Activated CD8-positive, alpha-beta memory T cell treated with anti-CD3 and anti-CD28 coated beads for 24 hours (primary cell): ENCODE results near the gene SPINT2.

Experiments used
- DNase-seq: peaks from one replicate; pipeline ENCODE4 v3.0.0-alpha.2; 2020

The SPINT2 gene

DNA sequence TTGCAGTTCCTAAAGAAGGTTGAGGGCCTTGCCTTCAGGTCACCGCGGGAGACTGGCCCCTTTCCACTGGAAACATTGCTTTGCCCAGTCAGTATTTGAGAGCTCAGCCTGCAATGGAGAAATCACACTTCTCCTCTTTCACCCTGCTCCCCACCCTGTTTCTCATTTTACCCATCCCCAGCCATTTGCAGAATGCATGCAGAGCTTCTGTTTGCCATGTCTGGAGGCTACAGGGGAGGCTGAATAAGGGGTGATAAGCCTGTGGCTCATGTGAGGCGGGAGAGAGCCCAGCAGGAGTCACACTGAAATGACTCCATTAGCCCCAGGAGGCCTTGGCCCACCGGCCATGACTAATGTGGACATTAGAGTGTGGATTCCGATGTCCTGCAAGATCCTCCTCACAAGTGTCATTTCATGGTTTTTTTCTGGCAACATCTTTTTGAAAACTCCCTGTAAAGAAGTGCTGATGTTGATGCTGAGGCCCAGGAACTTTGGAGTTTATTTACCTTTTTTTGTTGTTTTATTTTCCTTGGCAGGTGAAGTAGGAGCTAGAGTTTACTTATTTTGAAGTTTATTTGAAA lies 6.3 kb downstream of the SPINT2 start:
- no peak for DNase-seq

DNA sequence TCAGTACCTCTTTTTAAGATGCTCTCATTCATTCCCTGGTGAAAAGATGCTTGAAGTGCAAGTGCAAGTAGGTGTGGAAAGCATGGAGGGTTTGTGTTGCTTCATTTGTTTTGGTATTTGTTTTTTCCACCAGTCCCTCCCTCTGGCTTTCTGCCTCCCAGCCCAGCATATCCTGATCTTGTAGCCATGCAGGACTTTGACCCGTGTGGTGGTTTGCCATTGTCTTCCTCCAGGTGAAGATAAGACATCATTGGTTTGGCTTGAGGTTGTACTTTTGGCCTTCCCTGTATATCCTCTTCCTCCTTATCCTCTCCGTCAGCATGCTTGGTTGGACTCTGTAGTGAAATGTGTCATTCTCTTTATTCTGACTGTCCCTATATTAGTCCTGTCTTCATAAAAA lies 9.1 kb downstream of the SPINT2 start:
- DNase-seq: no peak

DNA sequence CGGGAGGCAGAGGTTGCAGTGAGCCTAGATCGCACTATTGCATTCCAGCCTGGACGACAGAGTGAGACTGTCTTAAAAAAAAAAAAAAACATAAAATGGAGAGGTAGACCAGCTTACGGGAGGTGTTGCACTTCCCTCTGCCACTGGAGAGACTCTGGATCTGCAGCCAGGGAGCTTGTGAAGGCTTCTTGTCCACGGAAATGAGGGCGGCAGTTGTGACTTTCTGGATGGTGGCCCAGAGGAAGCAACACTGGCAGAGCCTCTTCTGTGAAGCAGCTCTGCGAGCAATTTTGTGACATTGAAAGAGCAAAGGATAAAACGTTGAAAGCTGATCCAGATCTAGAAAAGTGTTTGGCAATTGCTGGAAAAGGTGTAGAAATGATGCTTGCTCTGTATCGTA lies 10.4 kb downstream of the SPINT2 start:
- no peak for DNase-seq

DNA sequence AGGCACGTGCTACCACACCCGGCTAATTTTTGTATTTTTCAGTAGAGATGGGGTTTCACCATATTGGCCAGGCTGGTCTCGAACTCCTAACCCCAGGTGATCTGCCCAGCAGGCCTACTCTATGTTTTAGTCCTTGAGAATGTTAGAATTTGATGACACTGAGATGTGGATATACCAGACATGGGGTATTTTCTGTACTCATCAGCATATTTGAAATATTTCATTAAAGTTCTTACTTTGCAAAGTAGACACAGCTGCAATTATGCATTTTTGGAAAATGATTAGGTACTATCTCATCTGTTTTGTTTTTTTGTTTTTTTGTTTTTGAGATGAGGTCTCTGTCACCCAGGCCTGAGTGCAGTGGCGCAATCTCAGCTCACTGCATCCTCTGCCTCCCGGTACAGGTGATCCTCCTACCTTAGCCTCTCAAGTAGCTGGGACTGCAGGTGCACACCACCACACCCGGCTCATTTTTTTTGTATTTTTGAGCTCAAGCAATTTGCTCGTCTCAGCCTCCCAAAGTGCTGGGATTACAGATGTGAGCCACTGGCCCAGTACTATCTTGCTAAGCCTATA lies 12.7 kb downstream of the SPINT2 start:
- no peak for DNase-seq

DNA sequence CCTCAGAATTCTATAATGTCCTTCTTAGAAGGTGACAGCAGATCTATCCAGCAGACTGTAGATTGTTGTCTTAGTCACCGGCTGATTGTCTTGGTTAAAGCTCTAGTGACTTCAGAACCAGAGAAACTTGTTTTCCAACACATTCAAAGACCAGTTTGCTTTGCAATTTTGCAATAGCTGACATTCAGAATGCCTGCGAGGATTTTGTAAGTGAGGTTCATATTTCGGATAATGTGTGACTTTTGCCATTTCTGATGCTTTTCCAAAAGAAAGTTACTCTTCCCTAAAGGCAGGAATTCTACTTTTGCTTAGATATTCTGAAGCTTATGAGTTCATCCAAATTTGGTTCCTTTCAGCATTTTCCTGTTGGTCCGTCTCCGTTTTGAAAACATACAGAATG lies 13.2 kb downstream of the SPINT2 start:
- DNase-seq: no peak

DNA sequence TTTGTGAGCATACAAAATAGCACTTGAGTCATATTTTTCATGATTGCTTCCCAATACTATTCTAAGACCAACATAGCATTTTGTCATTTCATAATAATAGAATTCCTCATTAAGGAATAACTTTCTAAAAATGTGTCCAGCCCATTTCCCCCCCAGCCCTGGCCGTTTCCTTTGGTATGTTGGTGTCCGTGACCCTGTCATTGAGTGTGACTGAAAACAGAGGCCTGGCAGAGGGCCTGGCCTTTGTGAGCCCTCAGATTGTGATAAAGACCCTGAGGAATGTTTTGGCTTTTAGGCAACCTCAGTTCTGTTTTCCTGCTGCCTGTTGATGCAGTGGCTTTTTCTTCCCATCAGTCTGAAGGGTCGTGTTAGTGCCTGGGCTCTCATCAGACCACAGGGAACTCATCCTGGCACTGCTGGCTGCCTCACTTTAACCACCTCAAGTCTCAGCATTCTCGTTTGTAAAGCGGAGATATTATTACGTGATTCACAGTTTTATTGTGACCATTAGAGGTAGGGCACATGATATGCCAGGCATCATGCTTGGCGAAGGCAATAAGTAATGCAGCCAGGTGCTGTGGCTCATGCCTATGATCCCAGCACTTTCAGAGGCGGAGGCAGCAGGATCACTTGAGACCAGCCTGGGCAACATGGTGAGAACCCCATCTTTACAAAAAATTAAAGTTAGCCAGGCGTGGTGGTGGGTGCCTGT lies 13.8 kb downstream of the SPINT2 start:
- no peak for DNase-seq

DNA sequence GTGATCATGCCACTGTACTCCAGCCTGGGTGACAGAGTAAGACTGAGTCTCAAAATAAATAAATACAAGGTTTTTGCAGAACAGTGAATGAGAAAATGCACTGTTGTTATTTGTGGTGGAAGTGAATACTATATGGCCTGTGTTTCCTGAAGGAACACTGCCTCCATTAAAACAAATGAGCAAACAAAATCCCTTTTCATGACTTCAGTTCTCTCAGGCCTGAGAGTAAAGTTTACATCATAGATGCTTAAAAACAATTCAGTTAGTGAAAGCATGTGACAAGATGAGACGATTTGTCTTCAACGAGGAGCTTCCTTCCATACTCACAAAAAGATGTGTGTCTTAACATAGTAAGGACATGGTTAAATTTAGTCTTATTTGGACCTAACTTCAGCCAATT lies 14.4 kb downstream of the SPINT2 start:
- DNase-seq: no peak

DNA sequence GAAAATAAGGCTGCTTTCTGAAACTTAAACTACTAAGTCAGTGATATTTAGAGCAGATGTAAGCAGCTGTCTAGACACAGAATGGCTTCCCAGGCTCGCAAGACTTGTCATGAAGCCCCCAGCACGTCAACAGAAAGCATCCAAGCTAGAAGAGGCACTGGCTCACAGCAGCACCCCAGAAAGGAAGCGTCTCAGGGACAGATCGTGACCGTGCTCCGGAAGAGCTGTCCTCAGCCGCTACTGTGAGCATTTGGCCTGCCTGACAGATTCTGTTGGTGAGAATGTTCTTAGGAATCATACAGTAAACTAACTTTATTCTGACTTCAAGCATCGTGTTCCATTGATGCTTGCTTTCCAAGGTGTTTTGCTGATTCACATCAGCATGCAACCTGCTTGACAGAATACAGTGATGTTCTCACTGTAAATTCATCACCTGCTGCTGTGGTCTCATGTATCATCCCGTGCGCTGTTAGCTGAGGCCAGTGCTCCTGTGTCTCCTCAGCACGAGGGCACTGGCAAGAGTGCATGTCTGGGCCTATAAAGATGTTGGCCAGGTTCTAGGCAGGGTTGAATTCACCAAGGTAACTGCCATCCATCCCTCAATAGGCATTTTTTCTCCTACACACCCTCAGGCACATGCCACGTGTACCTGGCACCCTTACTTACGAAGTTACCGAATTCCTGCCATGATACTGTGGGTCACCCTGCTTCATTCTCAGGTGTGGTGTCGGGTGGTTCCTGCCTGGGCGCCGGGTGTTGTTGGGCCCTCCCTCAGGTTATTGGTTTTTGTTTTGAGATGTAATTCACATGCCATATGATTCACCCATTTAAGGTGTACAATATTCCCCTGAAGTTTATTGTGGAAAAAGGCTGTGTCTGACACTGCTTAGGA lies 15.9 kb downstream of the SPINT2 start:
- DNase-seq: no peak

DNA sequence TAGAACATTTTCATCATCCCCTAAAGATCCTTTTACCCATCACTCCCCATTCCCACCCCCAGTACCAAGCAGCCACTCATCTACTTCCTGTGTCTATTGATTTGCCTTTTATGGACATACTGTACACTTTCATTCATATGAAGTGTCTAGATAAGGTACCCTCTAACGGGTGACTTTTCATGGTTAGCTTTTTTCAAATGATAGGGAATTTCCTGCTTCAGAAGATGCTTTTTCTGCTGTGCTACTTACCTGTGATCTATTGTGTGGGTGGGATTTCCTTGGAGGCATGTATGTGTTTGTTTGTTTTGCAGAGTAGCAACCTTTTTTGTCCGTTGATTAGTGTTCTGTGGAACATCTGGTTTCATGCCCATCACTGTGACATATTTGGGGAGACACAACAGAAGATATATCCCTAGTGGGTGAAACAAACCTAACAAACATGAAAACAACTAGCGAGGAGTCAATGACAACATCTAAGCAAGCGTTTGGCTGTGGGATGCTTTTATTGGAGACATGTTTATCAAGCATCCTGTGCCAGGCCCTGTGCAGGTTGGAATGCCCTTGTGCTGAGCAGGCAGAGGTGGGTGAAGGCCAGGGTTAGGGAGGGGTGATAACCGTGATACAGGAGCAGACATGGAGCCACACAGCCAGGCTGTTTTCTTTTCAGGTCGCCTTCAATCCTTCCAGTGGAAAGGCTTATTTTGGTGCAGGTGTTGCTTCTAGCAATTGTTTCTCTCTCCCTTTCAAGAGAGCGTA lies 17.6 kb downstream of the SPINT2 start:
- no peak for DNase-seq

DNA sequence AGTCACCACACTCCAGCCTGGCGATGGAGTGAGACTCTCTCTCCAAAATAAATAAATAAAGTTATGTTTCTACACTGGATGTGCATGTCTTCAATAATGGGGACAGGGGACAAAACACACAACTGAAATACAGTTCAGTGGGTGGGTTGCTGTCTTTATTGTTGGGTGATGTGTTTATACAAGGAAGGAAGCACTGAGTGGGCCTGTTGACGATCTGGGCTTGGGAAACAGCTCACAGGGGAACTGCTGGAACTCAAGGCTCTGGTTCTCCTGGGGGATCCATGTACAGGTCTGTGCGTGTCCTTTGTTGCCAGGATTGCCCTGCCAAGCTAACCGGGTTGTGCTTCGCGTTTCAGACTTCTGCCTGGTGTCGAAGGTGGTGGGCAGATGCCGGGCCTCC lies 18.9 kb downstream of the SPINT2 start:
- DNase-seq: no peak

DNA sequence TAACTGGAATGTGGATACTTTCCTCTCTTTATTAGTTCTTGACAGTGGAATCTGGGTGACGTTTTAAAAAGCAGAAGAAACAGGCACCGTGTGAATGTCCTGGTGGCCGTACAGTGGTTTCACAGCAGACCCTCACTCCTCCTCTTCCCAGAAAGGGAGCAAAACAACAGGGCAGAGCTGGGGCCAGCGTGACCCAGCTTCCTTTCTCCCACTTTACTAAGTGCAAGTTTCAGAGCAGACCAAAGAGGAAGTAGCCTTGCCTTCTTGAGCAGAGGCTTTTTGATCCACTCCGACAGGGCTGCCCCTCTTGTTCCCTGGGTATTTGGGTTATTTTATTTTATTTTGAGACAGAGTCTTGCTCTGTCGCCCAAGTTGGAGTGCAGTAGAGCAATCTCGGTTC lies 20.0 kb downstream of the SPINT2 start:
- DNase-seq: no peak

DNA sequence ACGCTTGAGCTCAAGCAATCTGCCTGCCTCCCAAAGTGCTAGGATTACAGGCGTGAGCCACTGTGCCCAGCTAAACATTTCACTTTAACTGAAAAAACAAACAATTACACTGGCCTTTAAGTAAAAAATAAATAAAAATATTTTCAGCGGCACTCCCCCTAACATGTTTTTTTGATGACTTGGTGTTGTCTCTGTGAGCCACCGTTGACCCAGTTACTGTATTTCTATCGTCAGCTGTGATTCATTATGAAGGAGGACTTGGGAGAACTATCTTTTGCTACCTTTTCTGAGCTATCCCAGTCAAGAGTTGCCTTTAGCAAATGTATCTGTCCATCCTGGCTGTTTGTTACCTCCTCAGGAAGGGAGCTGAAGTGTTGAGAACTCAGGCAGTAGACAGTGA lies 21.2 kb downstream of the SPINT2 start:
- no peak for DNase-seq

DNA sequence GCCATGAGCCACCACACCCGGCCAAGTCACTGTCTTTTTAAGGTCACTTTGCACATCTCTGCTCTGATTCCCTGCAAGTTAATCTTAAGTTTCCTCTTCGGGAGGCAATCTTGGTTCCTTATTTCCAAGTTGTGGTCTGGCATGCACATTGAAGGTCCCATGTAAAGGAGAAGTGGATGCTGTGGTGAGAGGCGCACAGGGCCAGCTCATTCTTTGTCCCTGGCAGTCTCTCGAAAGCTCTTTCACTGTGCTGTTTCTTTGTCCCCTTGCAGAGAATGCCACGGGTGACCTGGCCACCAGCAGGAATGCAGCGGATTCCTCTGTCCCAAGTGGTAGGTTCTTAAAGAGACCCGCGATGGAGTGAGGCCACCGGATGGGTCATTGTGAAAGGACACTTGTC lies 23.2 kb downstream of the SPINT2 start:
- DNase-seq: no peak

DNA sequence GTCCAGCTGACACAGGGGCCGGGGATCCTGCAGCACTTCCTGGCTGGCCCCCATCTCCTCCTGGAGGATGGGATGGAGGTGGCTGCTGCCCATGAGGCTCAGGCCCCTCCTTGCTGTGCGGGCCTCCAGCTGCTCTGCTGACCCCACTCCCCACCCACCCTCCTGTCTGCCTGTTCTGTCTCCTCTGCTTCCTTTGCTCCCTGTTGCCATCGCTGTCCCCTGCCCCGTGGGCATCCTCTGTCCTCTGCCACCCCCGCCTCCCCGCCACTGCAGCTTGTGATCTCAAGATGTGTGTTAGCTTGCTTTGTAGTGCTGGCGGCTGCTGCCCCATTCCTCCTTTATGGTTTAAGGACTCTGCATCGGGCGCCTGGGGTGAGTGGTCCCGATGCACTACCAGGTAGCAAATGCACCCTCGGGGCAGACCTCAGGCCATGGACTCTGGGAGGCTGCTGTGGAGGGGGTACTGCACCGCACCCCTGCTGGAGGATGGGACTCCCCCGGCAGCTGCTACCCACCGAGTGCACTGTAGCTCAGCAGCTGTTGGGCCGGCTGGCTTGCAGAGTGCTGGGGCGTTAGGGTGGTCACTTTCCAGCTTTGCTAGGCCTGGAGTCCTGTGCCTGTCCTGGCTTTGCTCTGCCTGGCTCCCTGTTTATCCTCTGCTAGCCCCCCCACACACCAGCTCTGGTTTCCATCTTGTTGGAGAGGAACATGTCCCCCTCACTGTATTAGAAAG lies 23.9 kb downstream of the SPINT2 start:
- DNase-seq: no peak

DNA sequence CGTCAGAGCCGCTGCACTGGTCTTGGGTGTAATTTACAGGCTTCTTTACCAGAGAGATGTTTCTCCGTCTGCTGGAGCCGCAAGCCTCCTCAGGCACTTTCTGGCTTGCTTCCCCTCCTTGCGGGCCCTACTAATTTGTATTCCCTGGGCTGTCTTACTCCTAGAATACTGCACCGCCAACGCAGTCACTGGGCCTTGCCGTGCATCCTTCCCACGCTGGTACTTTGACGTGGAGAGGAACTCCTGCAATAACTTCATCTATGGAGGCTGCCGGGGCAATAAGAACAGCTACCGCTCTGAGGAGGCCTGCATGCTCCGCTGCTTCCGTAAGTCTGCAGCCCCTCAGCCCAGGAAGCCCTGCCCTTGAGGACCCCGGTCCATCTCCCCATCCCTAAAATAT lies 25.6 kb downstream of the SPINT2 start:
- no peak for DNase-seq

DNA sequence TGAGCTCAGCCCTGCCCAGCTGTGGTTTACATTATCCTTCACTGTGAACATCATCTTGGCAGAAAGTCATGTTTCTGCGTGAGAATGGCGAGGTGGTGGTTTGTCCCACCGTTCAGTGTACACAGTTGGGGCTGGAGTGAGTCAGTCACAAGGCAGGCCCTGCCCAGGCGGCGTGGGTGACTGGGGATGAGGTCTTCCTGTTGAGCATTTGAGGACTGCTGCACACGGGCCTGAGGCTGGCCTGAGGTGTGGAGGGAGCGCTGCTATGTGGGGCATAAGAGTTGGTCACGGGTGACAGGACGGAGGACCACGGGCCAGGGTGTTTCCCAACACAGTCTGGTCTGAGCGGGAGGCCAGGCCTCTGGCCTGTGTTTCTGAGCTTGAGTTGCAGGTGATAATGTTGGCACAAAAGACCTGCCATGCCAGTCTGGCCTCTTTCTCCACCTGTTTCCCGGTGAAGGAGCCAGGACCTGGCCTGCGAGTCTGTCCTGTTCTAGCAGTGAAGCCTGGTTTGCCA lies 26.3 kb downstream of the SPINT2 start:
- DNase-seq: no peak

DNA sequence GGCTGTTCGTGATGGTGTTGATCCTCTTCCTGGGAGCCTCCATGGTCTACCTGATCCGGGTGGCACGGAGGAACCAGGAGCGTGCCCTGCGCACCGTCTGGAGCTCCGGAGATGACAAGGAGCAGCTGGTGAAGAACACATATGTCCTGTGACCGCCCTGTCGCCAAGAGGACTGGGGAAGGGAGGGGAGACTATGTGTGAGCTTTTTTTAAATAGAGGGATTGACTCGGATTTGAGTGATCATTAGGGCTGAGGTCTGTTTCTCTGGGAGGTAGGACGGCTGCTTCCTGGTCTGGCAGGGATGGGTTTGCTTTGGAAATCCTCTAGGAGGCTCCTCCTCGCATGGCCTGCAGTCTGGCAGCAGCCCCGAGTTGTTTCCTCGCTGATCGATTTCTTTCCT lies 27.5 kb downstream of the SPINT2 start:
- no peak for DNase-seq

DNA sequence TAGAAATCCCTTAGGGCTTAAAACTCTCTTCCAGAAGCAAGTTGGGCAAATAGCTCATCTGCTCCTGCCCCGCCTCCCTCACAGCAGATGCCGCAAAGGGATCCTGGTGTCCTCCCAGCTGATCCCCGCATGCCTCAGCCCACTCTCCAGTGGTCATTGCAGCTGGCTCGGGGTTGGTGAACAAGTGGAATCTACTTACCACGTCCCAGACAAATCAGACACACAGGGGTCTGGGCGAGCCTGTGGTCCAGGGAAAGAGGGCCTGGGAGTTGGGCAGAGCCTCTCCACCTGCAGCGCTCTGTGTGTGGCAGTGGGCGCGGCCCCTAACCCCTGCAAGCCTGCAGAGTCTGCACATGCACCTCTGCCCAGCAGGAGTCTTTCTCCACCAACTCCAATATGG lies 28.9 kb downstream of the SPINT2 start:
- DNase-seq: no peak

DNA sequence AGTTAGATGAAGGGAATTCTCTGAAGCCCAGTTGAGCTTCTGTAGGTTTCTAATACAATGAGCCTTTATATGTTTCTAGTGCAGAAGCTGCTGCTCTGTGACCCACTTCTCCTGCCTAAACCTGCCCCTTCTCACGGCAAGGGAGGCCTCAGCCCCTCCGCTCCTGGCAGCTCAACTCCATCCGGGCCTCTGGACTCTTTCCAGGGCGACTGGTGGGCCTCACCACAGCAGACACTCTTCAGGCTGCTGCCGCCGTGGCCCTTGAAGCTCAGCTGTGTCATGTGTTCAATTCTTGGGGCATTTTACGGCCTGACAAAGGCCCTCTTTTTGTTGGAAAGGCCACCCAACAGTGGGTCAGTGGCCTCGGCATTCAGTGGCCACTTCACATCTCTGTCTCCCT lies 29.7 kb downstream of the SPINT2 start:
- DNase-seq: no peak

DNA sequence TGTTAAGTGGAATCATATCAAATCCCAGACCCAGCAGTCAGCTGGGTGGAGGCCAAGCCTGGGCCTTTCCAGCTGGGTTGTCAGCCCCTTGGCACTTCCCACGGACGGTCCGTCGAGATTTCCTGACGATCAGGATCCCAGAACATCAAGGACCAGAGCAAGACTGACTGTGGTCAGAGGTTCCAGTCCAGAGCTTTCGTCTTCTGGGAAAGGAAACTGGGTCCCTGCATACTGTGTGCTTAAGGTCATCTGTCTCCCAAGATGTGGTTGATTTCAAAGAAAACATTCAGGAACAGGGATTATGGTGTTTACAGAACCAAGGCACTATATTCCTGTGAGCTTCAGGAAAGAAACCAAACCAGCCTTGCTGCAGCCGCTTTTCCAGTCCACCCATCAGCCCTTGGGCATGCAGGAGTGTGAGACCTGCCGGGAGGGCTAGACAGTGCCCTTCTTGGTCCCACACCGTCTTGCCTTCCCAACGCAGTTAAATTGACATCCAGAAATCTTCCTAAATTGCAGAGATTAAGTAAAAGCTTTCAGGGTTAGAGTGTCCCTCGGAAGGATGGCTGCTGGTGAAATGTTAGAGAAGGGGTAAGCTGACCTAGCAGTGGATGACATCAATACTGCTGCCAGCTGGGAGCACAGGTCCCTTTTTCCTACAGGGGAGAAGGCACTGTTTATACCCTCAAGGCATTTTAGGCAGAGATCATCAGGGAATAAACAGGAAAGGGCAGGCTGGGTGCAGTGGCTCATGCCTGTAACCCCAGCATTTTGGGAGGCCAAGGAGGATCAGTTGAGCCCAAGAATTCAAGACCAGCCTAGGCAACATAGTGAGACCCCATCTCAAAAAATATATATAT lies 34.7 kb downstream of the SPINT2 start:
- DNase-seq: no peak
